Activated CD8-positive, alpha-beta T cell treated with anti-CD3 and anti-CD28 coated beads for 36 hours (primary cell): ENCODE measurements around the gene FGF14. TPM values are rescaled to one million over a fixed set of nuclear protein-coding genes. Genes with fewer than 3 reads are reported as not detected.

Experiments
- ATAC-seq: fragments of 200-7000 bp; cut with Tn5 transposase; one replicate; pipeline ENCODE4 v1.10.0; 2021; ENCODE audit warnings: mild to moderate bottlenecking, moderate library complexity
- CTCF ChIA-PET: fragments of 350-600 bp; sonication (Branson Sonifier 250); formaldehyde crosslinking; loops from one replicate; lab custom pipeline; 2021; ENCODE audit warnings: antibody characterized with exemption; lab: Charles Lee
- POLR2A ChIA-PET: fragments of 350-600 bp; sonication (Branson Sonifier 250); formaldehyde crosslinking; loops from one replicate; lab custom pipeline; 2021; ENCODE audit warnings: antibody characterized with exemption; lab: Charles Lee
- DNase-seq: peaks from one replicate; pipeline ENCODE4 v3.0.0-alpha.2; 2020
- H3K27ac Mint-ChIP-seq: one replicate; pipeline ENCODE4 v1.8.0; 2021; ENCODE audit warnings: mild to moderate bottlenecking, mixed read lengths
- H3K27me3 Mint-ChIP-seq: one replicate; pipeline ENCODE4 v1.8.0; 2021; ENCODE audit warnings: mixed read lengths
- H3K36me3 Mint-ChIP-seq: one replicate; pipeline ENCODE4 v1.8.0; 2021; ENCODE audit warnings: low read depth, mixed read lengths
- H3K4me1 Mint-ChIP-seq: one replicate; pipeline ENCODE4 v1.8.0; 2021; ENCODE audit warnings: low read depth, mixed read lengths
- H3K4me3 Mint-ChIP-seq: one replicate; pipeline ENCODE4 v1.8.0; 2021; ENCODE audit warnings: mild to moderate bottlenecking, moderate library complexity, mixed read lengths
- H3K9me3 Mint-ChIP-seq: one replicate; pipeline ENCODE4 v1.8.0; 2021; ENCODE audit warnings: mixed read lengths
- CTCF ChIP-seq: fragments of 200-600 bp; IDR thresholded peaks from one replicate; pipeline ENCODE4 v1.8.0; 2022; ENCODE audit warnings: antibody characterized with exemption, mild to moderate bottlenecking
- intact Hi-C: fragments of 100-400 bp; cut with micrococcal nuclease; formaldehyde crosslinking; loops from one replicate; pipeline ENCODE4 v1.10.0; 2022
- total RNA-seq, 2 experiments: library from RNA; stranded (reverse); gene quantifications; one replicate each; pipeline ENCODE4 v1.2.3, GENCODE V29; 2021

FGF14 gene
- total RNA-seq, 2 experiments from 2014 or later, result not detected

GRCh38 chr13:101700598-101700997 lies 701.2 kb downstream of the FGF14 start:
- ChIA-PET POLR2A (no interaction called here), CTCF (no interaction called here)
- DNase-seq (no peak), ATAC-seq (no peak)
- Mint-ChIP-seq H3K9me3 (no peaks in the 10 kb centered on the region), H3K4me1 (no peaks in the 10 kb centered on the region), H3K27ac (no peak overlapping the region), H3K36me3 (no peaks in the 10 kb centered on the region), H3K4me3 (no peak overlapping the region), H3K27me3 (peaks cover 4% of the 10 kb centered on the region)
- TF ChIP-seq CTCF, result no peak
- intact Hi-C loops, result no loop called here

- no peak for ATAC-seq
- CTCF ChIA-PET, result no interaction called here
- no peaks in the 10 kb centered on the region for H3K36me3 Mint-ChIP-seq
- TF ChIP-seq CTCF, result no peak
- no peaks in the 10 kb centered on the region for H3K4me1 Mint-ChIP-seq
- DNase-seq, result no peak
- H3K4me3 Mint-ChIP-seq, result no peak overlapping the region
- no peaks in the 10 kb centered on the region for H3K9me3 Mint-ChIP-seq
- POLR2A ChIA-PET, result no interaction called here
- intact Hi-C loops, result no loop called here
- H3K27me3 Mint-ChIP-seq, result no peaks in the 10 kb centered on the region
- H3K27ac Mint-ChIP-seq, result no peak overlapping the region
Observed at GRCh38 chr13:101698400-101698799, 703.4 kb downstream of the FGF14 start.

DNA sequence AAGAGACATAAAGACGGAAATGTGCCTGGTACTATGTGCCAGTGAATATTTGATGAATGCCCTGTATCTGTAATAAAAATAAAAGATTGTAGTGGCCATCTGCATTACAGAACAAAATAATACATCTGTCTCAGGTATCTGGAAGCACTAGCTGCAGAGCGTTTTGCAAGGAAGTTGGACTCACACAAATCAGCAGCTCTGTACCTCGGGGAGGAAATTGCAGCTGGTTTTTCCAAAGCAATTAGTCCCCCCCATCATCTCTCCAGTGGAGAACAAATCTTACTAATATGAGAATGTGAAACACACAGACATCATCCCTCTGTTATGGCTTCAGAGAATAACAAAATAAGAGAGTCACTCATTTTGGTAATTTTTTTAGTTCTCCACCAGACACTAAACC lies 704.1 kb downstream of the FGF14 start:
- H3K36me3 Mint-ChIP-seq, result no peaks in the 10 kb centered on the region
- no peaks in the 10 kb centered on the region for H3K4me1 Mint-ChIP-seq
- no peak overlapping the region for H3K4me3 Mint-ChIP-seq
- no peaks in the 10 kb centered on the region for H3K9me3 Mint-ChIP-seq
- ChIA-PET CTCF (no interaction called here), POLR2A (no interaction called here)
- no peak for TF ChIP-seq CTCF
- no peak for ATAC-seq
- intact Hi-C loops, result no loop called here
- DNase-seq, result no peak
- H3K27me3 Mint-ChIP-seq, result no peaks in the 10 kb centered on the region
- no peak overlapping the region for H3K27ac Mint-ChIP-seq

- intact Hi-C loops, result no loop called here
- POLR2A ChIA-PET, result no interaction called here
- Mint-ChIP-seq H3K27me3 (no peaks in the 10 kb centered on the region), H3K4me3 (no peak overlapping the region), H3K27ac (no peak overlapping the region), H3K4me1 (no peaks in the 10 kb centered on the region), H3K36me3 (no peaks in the 10 kb centered on the region), H3K9me3 (no peaks in the 10 kb centered on the region)
- CTCF ChIA-PET, result no interaction called here
- TF ChIP-seq CTCF, result no peak
- no peak for ATAC-seq
- DNase-seq, result no peak
Observed at GRCh38 chr13:101695870-101696516, 705.9 kb downstream of the FGF14 start.

DNA sequence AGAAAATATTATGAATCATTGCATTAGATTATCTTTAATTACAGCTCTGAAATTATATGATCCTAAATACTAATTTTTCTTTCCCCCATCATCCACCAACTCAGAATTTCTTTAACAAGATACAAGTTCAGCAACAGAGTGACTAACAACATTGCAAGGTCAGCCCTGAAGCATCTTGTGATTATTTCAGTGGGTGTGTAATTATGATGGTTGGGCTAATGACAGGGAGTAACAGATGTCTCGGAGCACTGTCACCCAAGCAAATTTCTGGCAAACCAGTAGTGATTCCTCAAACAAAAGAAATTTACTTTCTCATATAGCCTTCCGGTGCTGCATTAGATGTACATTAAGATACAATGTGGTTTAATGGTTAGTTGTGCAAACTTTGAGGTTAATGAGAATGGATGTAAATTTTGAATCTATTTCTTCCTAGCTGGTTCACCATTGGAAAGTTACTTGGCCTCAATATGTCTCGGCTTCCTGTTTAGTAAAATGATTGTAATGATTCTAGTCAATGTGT lies 710.4 kb downstream of the FGF14 start:
- DNase-seq, result no peak
- no peak for TF ChIP-seq CTCF
- Mint-ChIP-seq H3K27ac (no peak overlapping the region), H3K36me3 (no peaks in the 10 kb centered on the region), H3K4me3 (no peak overlapping the region), H3K4me1 (no peaks in the 10 kb centered on the region), H3K27me3 (peaks cover 8% of the 10 kb centered on the region), H3K9me3 (no peaks in the 10 kb centered on the region)
- CTCF ChIA-PET, result no interaction called here
- POLR2A ChIA-PET, result no interaction called here
- ATAC-seq, result no peak
- intact Hi-C loops, result no loop called here
